GM19240 (cell line): Measurements from ENCODE around the gene PSMD9.
"Not testable (repeated sequence)": the region's sequence is repeated elsewhere in the genome, so short reads cannot be mapped to it uniquely, and the experiment has no call there.

Experiments
- DNase-seq: peaks from one replicate; pipeline ENCODE4 v3.0.0; 2011; ENCODE audit warnings: low spot score; ENCODE audit not compliant: insufficient read length

PSMD9 gene

DNA sequence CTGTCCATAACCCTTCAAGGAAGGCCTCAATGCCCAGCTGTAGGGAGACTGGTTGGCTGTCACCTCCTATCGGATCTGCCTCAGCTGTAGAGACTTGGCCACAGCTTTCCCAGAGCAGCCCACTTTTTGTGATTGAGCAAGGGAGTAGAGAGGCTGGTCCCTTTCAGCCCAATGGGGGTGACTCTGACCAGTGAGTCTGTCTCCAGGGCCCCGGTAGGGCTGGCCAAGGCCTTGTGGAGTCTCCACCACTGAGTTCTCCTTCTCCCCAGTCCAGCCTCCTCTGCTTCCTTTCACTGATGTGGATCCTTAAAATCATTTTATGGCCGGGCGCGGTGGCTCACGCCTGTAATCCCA, 15.4 kb upstream of the PSMD9 start:
- no peak for DNase-seq

GRCh38 chr12:121874071-121874470, 14.5 kb upstream of the PSMD9 start:
- no peak for DNase-seq

- no peak for DNase-seq
Measured at GRCh38 chr12:121875582-121875981, 13.0 kb upstream of the PSMD9 start.

- not testable (repeated sequence) for DNase-seq
Measured at GRCh38 chr12:121876080-121876447, 12.5 kb upstream of the PSMD9 start.

- no peak for DNase-seq
Measured at GRCh38 chr12:121883315-121883660, 5.3 kb upstream of the PSMD9 start.

DNA sequence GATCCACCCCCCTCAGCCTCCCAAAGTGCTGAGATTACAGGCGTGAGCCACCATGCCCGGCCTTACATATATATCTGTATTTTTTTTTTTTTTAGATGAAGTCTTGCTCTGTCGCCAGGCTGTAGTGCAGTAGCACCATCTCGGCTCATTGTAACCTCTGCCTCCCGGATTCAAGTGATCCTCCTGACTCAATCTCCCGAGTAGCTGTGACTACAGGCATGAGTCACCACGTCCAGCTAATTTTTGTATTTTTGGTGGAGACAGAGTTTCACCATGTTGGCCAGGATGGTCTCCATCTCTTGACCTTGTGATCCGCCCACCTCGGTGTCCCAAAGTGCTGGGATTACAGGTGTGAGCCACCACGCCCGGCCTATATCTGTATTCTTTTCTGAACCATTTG, 3.5 kb upstream of the PSMD9 start:
- not testable (repeated sequence) for DNase-seq

DNA sequence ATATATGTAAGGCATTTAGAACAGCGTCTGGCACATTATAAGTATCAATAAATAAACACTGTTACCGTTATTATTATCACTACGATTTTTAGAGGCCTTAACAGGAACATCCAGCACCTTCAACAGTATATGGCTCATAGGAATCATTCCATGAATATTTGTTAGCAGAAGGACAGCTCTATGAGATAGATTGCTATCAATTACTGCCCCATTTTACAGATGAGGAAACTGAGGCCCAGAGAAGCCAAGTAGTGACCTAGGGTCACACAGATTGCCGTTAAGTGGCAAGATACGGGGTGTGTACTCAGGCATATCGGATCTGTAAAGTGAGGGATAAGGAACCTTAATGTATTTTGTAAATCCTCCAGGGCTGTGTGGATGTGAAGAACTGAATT, 510 bp upstream of the PSMD9 start:
- DNase-seq, result no peak

DNA sequence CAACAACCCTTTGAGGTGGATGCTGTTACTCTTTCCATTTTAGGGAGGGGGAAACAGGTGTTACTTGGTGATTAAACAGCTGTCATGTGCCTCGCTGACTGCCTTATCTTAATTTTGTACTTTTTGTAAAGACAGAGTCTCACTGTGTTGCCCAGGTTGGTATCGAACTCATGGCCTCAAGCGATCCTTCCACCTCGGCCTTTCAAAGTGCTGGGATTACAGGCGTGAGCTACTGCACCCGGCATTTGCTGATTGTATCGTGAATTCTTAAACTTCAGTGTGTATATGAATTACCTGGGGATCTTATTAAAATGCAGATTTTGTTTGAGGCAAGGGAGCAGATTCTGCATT, 659 bp downstream of the PSMD9 start:
- DNase-seq, result no peak

DNA sequence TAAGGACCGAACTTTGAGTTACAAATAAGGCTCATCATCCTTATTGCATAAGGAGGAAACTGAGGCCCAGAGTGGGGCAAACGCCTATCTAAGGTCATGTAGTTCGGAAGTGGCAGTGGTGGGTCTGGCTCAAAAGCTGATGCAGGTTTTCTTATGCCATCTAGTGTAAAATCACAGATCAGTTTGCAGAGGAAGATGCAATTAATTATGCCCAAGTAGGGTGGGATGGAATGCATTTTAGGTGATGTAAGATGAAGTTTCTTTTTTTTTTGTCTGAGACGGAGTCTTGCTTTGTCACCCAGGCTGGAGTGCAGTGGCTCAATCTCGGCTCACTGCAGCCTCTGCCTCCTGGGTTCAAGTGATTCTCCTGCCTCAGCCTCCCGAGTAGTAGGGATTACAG, 1.1 kb downstream of the PSMD9 start:
- not testable (repeated sequence) for DNase-seq

DNA sequence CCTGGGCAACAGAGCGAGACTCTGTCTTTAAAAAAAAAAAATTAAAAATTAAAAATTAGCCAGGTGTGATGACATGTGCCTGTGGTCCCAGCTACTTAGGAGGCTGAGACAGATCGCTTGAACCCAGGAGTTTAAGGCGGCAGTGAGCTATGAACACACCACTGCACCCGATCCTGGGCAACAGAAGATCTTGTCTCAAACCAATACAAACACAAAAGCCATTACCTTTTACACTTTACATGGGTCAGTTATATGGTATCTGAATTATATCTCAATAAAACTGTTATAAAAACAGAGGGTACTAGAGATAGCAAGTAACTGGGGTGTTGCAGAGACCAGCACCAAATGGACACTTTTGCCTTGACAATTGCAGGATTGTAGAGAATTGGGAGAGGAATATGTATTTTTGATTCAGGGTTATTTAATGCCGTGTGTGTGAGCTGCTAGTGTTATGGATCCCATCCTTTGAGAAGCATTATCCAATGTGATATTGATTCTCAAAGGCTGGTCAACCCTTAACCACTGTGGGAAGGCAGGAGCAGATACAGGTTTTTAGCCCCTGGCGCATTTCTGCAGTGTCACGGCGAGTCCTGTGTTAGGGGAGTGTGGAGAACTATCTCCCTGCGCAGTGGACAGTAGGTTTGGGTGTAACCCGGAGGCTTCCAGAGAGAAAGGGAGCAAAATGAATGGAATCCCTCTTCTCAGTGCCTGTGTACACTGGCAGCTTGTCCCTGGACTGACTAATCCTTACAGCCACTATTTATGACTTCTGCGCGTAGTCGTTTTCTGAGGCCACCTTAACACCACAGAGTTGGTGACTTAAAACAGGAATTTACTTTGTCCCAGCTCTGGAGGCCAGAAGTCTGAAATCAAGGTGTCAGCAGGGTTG, 4.3 kb downstream of the PSMD9 start:
- DNase-seq, result no peak

DNA sequence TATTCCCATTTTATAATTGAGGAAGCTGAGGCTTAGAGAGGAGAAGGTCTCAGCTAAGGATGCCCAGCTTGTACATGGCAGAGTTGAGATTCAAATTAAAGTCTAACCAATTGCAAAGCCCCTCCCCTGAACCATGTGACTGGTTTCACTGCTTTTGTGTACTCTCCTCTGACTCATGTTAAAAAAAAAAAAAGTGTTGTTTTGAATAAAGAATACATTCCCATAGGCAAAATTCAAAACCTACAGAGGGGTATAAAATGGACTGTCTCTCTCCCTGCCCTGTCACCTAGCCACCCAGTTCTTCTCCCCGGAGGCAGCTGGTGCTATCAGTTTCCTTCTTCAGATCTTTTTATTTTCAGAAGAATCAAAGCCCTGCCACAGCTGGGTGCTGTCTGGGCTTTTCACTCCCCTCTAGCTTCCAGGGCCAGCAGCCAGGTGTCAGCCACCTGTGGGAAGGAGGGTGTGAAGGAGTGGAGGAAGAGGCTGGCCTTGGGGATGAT, 5.4 kb downstream of the PSMD9 start:
- DNase-seq, result no peak

DNA sequence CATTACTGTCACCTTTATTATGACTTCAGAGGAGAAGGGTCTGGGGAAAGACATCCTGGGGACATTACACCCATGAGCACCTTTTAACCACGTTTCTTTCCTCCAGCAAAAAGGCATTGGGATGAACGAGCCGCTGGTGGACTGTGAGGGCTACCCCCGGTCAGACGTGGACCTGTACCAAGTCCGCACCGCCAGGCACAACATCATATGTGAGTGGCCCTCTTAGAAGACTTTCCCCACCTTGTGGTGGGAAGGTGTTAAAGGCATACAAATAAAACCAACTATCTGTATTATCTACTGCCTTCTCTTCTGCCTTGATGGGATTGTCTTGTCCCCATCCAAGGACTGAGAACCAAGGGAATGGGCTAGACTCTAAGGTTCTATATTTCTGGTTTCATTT, 6.0 kb downstream of the PSMD9 start:
- no peak for DNase-seq

DNA sequence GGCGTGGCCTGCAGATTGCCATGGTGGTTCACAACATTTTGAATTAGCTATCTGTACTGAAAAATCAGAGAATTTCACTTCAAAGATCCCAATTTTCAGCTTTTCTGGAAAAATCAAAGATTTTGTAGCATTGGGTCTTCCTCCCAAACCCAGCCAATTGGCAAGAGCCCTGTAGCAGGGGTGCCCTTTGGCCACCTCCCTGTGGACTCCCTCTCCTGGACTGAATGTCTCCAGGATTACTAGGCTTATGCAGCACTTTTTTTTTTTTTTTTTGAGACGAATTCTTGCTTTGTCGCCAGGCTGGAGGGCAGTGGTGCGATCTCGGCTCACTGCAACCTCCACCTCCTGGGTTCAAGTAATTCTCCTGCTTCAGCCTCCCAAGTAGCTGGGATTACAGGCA, 9.7 kb downstream of the PSMD9 start:
- DNase-seq, result no peak

- DNase-seq, result no peak
Measured at GRCh38 chr12:121899590-121899989, 11.0 kb downstream of the PSMD9 start.

GRCh38 chr12:121903202-121903601, 14.6 kb downstream of the PSMD9 start:
- DNase-seq, result no peak

GRCh38 chr12:121905746-121906145, 17.2 kb downstream of the PSMD9 start:
- no peak for DNase-seq

DNA sequence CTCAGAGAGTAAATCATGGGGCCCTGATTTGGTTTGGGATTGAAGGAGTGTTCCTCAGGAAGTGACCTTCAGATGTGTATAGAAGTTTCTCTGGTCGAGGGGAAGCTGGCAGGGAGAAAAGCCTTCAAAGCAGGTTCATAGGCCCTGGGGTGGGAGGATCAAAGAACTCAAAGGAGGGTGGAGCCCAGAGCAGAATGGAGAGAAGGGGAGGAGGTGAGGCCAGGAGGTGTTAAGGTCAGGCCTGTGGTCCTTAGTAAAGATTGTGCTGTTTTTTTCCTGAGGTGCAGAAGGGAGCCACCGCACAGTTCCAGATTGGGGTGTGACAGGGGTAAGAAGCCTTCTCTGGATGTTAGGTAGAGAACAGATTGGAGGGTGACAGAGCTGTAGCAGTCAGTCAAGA, 20.1 kb downstream of the PSMD9 start:
- no peak for DNase-seq

GRCh38 chr12:121911824-121912585, 23.4 kb downstream of the PSMD9 start:
- no peak for DNase-seq

- no peak for DNase-seq
Measured at GRCh38 chr12:121915841-121916321, 27.3 kb downstream of the PSMD9 start.

DNA sequence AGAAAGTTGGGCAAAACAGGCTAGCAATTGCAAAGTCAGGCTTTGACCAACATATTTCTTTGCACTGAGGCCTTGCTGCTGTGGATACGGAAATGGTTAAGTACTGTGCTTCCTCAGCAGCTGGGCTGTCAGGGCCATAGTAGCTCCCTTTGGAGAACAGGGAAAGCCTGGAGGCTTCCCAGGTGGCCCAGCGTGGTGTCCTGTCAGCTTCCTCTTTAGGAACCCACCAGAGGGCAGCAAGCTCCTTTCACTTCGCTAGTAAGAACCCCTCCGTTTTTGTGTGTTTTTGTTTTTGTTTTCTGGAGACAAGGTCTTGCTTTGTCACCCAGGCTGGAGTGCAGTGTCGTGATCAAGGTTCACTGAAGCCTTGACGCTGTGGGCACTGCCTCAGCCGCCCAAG, 28.1 kb downstream of the PSMD9 start:
- no peak for DNase-seq

GRCh38 chr12:121917950-121918678, 29.5 kb downstream of the PSMD9 start, which contains the start of gene CFAP251:
TSS of gene CFAP251 (plus strand) at chr12:121918592. CDS start at chr12:121921306, 2,714 bp downstream.
- DNase-seq, result peak; percentile 82

- DNase-seq, result no peak
Measured at GRCh38 chr12:121918679-121919038, 30.1 kb downstream of the PSMD9 start.
